SU-DHL-6 (cell line): ENCODE data around the gene EXOC6B.

Experiments used
- EZH2phosphoT487 ChIP-seq: fragments of 200-600 bp; sonication (generic), shearing (Covaris generic); conservative IDR thresholded peaks from 2 replicates; pipeline ENCODE4 v1.6.1; 2018; ENCODE audit warnings: mild to moderate bottlenecking, antibody characterized with exemption, low read length, moderate library complexity, mixed read lengths
- TF ChIP-seq, protein P1 (sequence below): fragments of 200-600 bp; sonication (generic); IDR thresholded peaks from one replicate; pipeline ENCODE4 v1.5.1; 2017; ENCODE audit warnings: antibody characterized with exemption, mild to moderate bottlenecking, low read length, moderate library complexity; ENCODE audit not compliant: insufficient read depth, poor library complexity, severe bottlenecking

DNA sequence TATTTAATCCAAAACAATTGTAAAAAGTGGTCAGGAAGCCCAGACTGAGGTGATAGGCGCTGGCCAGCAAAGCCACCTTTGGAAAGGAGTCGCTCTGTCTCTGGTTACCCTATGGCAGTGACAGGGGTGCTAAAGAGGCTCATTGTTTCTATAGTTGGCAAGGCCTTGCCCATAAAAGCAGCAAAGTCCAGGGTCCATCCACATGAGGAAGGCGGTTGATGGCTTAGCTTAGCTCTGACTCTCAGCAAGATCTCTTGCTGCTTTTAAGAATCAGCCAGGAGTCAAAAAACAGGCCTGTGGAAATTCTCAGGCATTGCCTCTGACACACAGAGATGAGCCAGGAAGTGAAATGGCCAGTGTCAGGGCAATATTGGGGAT, 620.3 kb downstream of the EXOC6B start:
- TF ChIP-seq, protein P1, sequence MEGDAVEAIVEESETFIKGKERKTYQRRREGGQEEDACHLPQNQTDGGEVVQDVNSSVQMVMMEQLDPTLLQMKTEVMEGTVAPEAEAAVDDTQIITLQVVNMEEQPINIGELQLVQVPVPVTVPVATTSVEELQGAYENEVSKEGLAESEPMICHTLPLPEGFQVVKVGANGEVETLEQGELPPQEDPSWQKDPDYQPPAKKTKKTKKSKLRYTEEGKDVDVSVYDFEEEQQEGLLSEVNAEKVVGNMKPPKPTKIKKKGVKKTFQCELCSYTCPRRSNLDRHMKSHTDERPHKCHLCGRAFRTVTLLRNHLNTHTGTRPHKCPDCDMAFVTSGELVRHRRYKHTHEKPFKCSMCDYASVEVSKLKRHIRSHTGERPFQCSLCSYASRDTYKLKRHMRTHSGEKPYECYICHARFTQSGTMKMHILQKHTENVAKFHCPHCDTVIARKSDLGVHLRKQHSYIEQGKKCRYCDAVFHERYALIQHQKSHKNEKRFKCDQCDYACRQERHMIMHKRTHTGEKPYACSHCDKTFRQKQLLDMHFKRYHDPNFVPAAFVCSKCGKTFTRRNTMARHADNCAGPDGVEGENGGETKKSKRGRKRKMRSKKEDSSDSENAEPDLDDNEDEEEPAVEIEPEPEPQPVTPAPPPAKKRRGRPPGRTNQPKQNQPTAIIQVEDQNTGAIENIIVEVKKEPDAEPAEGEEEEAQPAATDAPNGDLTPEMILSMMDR, result no peak
- no peak for TF ChIP-seq EZH2phosphoT487
